ENCODE measurements around the gene TIGD1. TPM values are rescaled to one million over a fixed set of nuclear protein-coding genes. Genes with fewer than 3 reads are reported as not detected.

The TIGD1 gene
- total RNA-seq, 2 donors from 2014 or later: 3.6 to 4.2 TPM

GRCh38 chr2:232521098-232521497, 29.3 kb downstream of the TIGD1 start:
- DNase-seq: no peak
- H3K4me3 ChIP-seq: no peak overlapping the region
- no peak for ATAC-seq
- peaks cover 0 to 34% of the 10 kb centered on the region in 2 donors for H3K27me3 ChIP-seq
- intact Hi-C loops (cut with DNase I): loop anchor here (5.0 to 10.0 kb wide), 2 partner anchors 74 to 616 kb away; no protein-coding TSS in a partner anchor
- H3K9me3 ChIP-seq: no peaks in the 10 kb centered on the region
- H3K4me1 ChIP-seq: peaks cover 31% of the 10 kb centered on the region
- no peak for TF ChIP-seq CTCF (IDR thresholded peaks at IDR 0.05)
- TF ChIP-seq POLR2A (IDR thresholded peaks at IDR 0.05): no peak
- H3K36me3 ChIP-seq (replicated peaks in 1 of 2; ENCODE audit: insufficient read depth in 1 of 2, low read depth in 2 of 2): no peaks in the 10 kb centered on the region
- H3K27ac ChIP-seq: no peak overlapping the region
- WGBS, 2 donors: 77 to 83% methylated on average over 13 to 14 of the region's 14 CpGs

- no peak overlapping the region for H3K4me3 ChIP-seq
- peaks cover 0 to 34% of the 10 kb centered on the region in 2 donors for H3K27me3 ChIP-seq
- intact Hi-C loops (cut with DNase I): loop anchor here (5.0 to 10.0 kb wide), 2 partner anchors 73 to 616 kb away; no protein-coding TSS in a partner anchor
- TF ChIP-seq POLR2A (IDR thresholded peaks at IDR 0.05) (no peak), CTCF (IDR thresholded peaks at IDR 0.05) (no peak)
- no peak overlapping the region for H3K27ac ChIP-seq
- peaks cover 29% of the 10 kb centered on the region for H3K4me1 ChIP-seq
- ATAC-seq (no peak), DNase-seq (no peak)
- no peaks in the 10 kb centered on the region for H3K9me3 ChIP-seq
- H3K36me3 ChIP-seq (replicated peaks in 1 of 2; ENCODE audit: insufficient read depth in 1 of 2, low read depth in 2 of 2): no peaks in the 10 kb centered on the region
- WGBS, 2 donors: 61 to 69% methylated on average over 14 to 15 of the region's 15 CpGs
Measured at GRCh38 chr2:232520489-232520888, 29.9 kb downstream of the TIGD1 start.

DNA sequence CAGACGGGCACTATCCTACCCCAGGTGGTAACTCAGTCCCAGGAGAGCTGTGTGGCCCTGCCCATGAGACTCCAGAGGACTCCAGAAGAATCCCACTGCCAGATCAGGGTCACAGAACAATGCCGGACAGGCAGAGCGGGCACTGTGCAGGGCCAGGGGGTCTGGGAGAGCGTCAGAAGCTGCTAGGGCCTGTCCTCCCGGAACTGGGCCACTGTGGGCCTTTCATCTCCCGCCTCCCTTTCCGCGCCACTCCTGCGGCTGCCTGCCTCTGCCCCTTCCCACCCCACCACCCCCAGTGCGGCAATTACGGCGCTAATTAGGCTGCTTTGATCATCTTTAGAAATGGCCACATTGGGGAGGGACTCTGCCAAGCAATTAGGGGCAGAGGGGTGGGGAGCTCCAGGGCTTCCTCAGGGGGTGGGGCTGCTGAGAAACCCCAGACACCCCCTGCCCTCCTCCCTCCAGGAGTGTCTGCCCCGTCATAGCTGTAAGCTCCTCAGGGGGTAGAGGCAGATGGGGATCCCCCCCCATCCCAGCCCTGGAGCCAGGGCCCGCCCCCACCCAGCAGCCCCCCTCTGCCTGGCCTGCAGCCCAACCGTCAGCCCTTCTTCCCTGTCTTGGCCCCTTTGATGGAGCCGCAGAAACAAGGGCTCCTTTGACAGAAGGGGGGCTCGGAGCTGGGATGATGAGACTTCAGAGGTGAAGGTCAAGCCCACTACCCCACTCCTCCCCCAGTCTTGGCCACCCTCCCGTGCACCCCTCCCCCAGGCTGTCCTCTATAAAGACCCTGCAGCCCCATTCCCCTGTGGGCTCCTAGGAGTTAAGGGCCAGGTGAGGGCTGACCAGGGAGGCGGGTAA, 30.5 kb downstream of the TIGD1 start, which contains the start of gene PRSS56:
Gene PRSS56, plus strand, starts transcription at position 808 of the 858 bp plus-strand sequence. CDS start 211 bp downstream, outside the sequence.
- 65 to 74% methylated on average over 17 to 19 of the region's 19 CpGs for WGBS, 2 donors
- DNase-seq: no peak
- TF ChIP-seq POLR2A (IDR thresholded peaks at IDR 0.05): no peak
- TF ChIP-seq CTCF (IDR thresholded peaks at IDR 0.05): no peak
- Histone ChIP-seq H3K9me3 (no peaks in the 10 kb centered on the region), H3K4me1 (peaks cover 24% of the 10 kb centered on the region), H3K27me3 (peaks cover 0 to 32% of the 10 kb centered on the region in 2 donors), H3K36me3 (replicated peaks in 1 of 2; ENCODE audit: insufficient read depth in 1 of 2, low read depth in 2 of 2) (no peaks in the 10 kb centered on the region), H3K4me3 (no peak within 1 kb of the TSS), H3K27ac (no peak within 1 kb of the TSS)
- ATAC-seq: no peak
- intact Hi-C loops (cut with DNase I): loop anchor here (5.0 to 10.0 kb wide), 2 partner anchors 73 to 615 kb away; no protein-coding TSS in a partner anchor

GRCh38 chr2:232518844-232519243, 31.5 kb downstream of the TIGD1 start:
- 57 to 74% methylated on average over 3 to 6 of the region's 6 CpGs for WGBS, 2 donors
- intact Hi-C loops (cut with DNase I): no loop called here

More at GRCh38 chr2:232518844-232519243, 31.5 kb downstream of the TIGD1 start:
- H3K9me3 ChIP-seq: no peaks in the 10 kb centered on the region
- no peak overlapping the region for H3K4me3 ChIP-seq
- peaks cover 16% of the 10 kb centered on the region for H3K4me1 ChIP-seq
- H3K27me3 ChIP-seq: peaks cover 0 to 23% of the 10 kb centered on the region in 2 donors
- no peak for ATAC-seq
- no peaks in the 10 kb centered on the region for H3K36me3 ChIP-seq (replicated peaks in 1 of 2; ENCODE audit: insufficient read depth in 1 of 2, low read depth in 2 of 2)
- H3K27ac ChIP-seq: no peak overlapping the region
- no peak for DNase-seq
- TF ChIP-seq POLR2A (IDR thresholded peaks at IDR 0.05) (no peak), CTCF (IDR thresholded peaks at IDR 0.05) (no peak)

All from body of pancreas (tissue), 4 donors.